Brain microvascular endothelial cell (primary cell): Measurements from ENCODE around the gene GIT1.

Experiments used
- DNase-seq: peaks from one replicate; pipeline ENCODE4 v3.0.0-alpha.2; 2020
- H3K27ac ChIP-seq: fragments of 250-450 bp; sonication (Bioruptor Pico); 2 replicates; pipeline ENCODE4 v1.5.1; 2020; ENCODE audit warnings: mild to moderate bottlenecking, moderate library complexity
- H3K27me3 ChIP-seq: fragments of 250-450 bp; sonication (Bioruptor Pico); replicated peaks from 2 replicates; pipeline ENCODE4 v1.5.1; 2020; ENCODE audit warnings: mild to moderate bottlenecking
- H3K36me3 ChIP-seq: fragments of 250-450 bp; sonication (Bioruptor Pico); replicated peaks from 2 replicates; pipeline ENCODE4 v1.5.1; 2020; ENCODE audit warnings: mild to moderate bottlenecking
- H3K4me3 ChIP-seq: 2 replicates; pipeline ENCODE4 v1.5.1; 2011; ENCODE audit warnings: low read depth, mild to moderate bottlenecking, control low read depth, low read length, moderate library complexity
- CTCF ChIP-seq: IDR thresholded peaks from 2 replicates; pipeline ENCODE4 v1.5.1; 2011; ENCODE audit warnings: low read depth, mild to moderate bottlenecking, moderate library complexity, low read length, control low read depth, inconsistent platforms; ENCODE audit errors: missing control alignments
- in situ Hi-C: cut with HindIII; loops from 2 replicates; pipeline ENCODE4 v1.10.0; 2017; ENCODE audit warnings: low sequenced_read_pairs, low pct_ligation_motif_present

Gene GIT1

GRCh38 chr17:29569245-29569950 is 20.1 kb downstream of the GIT1 start:
- DNase-seq: no peak
- no peaks in the 10 kb centered on the region for H3K27me3 ChIP-seq
- peaks cover 9% of the 10 kb centered on the region for H3K36me3 ChIP-seq
- H3K27ac ChIP-seq: no peak overlapping the region
- no peak for TF ChIP-seq CTCF
- H3K4me3 ChIP-seq: peak overlapping the region; percentile 69
- in situ Hi-C loops: no loop called here

GRCh38 chr17:29568331-29569244 is 20.9 kb downstream of the GIT1 start, which contains the start of gene TP53I13:
Gene TP53I13 (plus strand): TSS chr17:29568701. CDS start chr17:29568759, 58 bp downstream.
- H3K36me3 ChIP-seq: peaks cover 6% of the 10 kb centered on the region
- no peaks in the 10 kb centered on the region for H3K27me3 ChIP-seq
- in situ Hi-C loops: no loop called here
- no peak for TF ChIP-seq CTCF
- no peak within 1 kb of the TSS for H3K27ac ChIP-seq
- H3K4me3 ChIP-seq: peak within 1 kb of the TSS; percentile 69
- DNase-seq: peak; percentile 59

GRCh38 chr17:29567554-29568330 is 21.7 kb downstream of the GIT1 start:
- H3K27me3 ChIP-seq: no peaks in the 10 kb centered on the region
- in situ Hi-C loops: no loop called here
- peak; percentile 29 for DNase-seq
- H3K4me3 ChIP-seq: peak overlapping the region; percentile 69
- peaks cover 2% of the 10 kb centered on the region for H3K36me3 ChIP-seq
- peak; percentile 39 for TF ChIP-seq CTCF
- H3K27ac ChIP-seq: no peak overlapping the region

GRCh38 chr17:29567304-29567553 is 22.2 kb downstream of the GIT1 start:
- in situ Hi-C loops: no loop called here
- H3K4me3 ChIP-seq: peak overlapping the region; percentile 69
- no peaks in the 10 kb centered on the region for H3K27me3 ChIP-seq
- no peak for DNase-seq
- H3K27ac ChIP-seq: no peak overlapping the region
- H3K36me3 ChIP-seq: peaks cover 2% of the 10 kb centered on the region
- TF ChIP-seq CTCF: no peak

- in situ Hi-C loops: no loop called here
- Histone ChIP-seq H3K27ac (no peak within 1 kb of the TSS), H3K36me3 (peaks cover under 1% of the 10 kb centered on the region), H3K27me3 (no peaks in the 10 kb centered on the region), H3K4me3 (peak within 1 kb of the TSS; percentile 69)
- DNase-seq: no peak
- TF ChIP-seq CTCF: no peak
Measured at GRCh38 chr17:29566473-29567303, 22.8 kb downstream of the GIT1 start, which contains the start of gene ABHD15. Gene ABHD15 (minus strand): TSS chr17:29567037. CDS start chr17:29566966, 71 bp downstream.
